Lung (tissue), 12 donors: Measurements from ENCODE around the gene BTBD10. TPM values are rescaled to one million over a fixed set of nuclear protein-coding genes. Genes with fewer than 3 reads are reported as not detected.

ENCODE experiments used
- ATAC-seq: fragments of 200-7000 bp; cut with Tn5 transposase; one replicate; pipeline ENCODE4 v1.9.1; 2020; ENCODE audit warnings: moderate number of reproducible peaks; ENCODE audit not compliant: insufficient read depth, low FRiP score
- DNase-seq, 3 donors: peaks; one replicate each; pipeline ENCODE4 v3.0.0-alpha.2; 2013 to 2017
- H3K27ac ChIP-seq, 2 donors: one replicate each; pipeline ENCODE4 v1.5.1; 2013; ENCODE audit warnings: mild to moderate bottlenecking in 2 of 2, moderate library complexity in 2 of 2, control low read depth in 1 of 2, inconsistent platforms in 1 of 2, low read depth in 1 of 2, low read length in 1 of 2
- H3K27me3 ChIP-seq, 3 donors: one replicate each; pipeline ENCODE4 v1.5.1; 2013; ENCODE audit warnings: low read length in 2 of 3; ENCODE audit not compliant: control insufficient read depth in 3 of 3, insufficient read depth in 3 of 3
- H3K36me3 ChIP-seq, 4 donors: one replicate each; pipeline ENCODE4 v1.5.1; 2013; ENCODE audit warnings: low read length in 4 of 4, mild to moderate bottlenecking in 1 of 4, moderate library complexity in 1 of 4; ENCODE audit not compliant: control insufficient read depth in 4 of 4, insufficient read depth in 4 of 4
- H3K4me1 ChIP-seq, 5 donors: one replicate each; pipeline ENCODE4 v1.5.1; 2013; ENCODE audit warnings: low read length in 5 of 5, mild to moderate bottlenecking in 2 of 5, moderate library complexity in 1 of 5; ENCODE audit not compliant: control insufficient read depth in 5 of 5, insufficient read depth in 5 of 5
- H3K4me3 ChIP-seq: one replicate; pipeline ENCODE4 v1.5.1; 2013; ENCODE audit warnings: mild to moderate bottlenecking, control low read depth, moderate library complexity
- H3K9ac ChIP-seq, 2 donors: one replicate each; pipeline ENCODE4 v1.5.1; 2013; ENCODE audit warnings: low read length in 2 of 2, control low read depth in 1 of 2; ENCODE audit not compliant: insufficient read depth in 1 of 2
- H3K9me3 ChIP-seq, 4 donors: one replicate each; pipeline ENCODE4 v1.5.1; 2013; ENCODE audit warnings: low read length in 3 of 4, mild to moderate bottlenecking in 1 of 4, moderate library complexity in 1 of 4; ENCODE audit not compliant: control insufficient read depth in 4 of 4, insufficient read depth in 3 of 4
- CTCF ChIP-seq: IDR thresholded peaks from 2 replicates; pipeline ENCODE4 v1.5.1; 2012; ENCODE audit warnings: mild to moderate bottlenecking; ENCODE audit errors: control extremely low read depth, extremely low read depth
- WGBS, 2 donors: extraction: QIAGEN DNeasy Blood & Tissue Kit; methylation state at CpG; one replicate each; pipeline ENCODE4 v1.1.7; 2013; 5-methylcytosine and 5-hydroxymethylcytosine counted together
- polyA plus RNA-seq, 2 donors: library from polyadenylated mRNA; stranded (reverse); fragments of 200-250 nt; gene quantifications; one replicate each; pipeline ENCODE4 v1.2.1, GENCODE V29; 2013
- total RNA-seq, 2 donors: library from RNA; depleted of rRNA in 1 of 2; stranded (reverse); fragments of >200 nt in 1 of 2; gene quantifications; one replicate each; pipeline ENCODE4 v1.2.1, GENCODE V29; 2014 to 2021
- donor health status: control.
- donor health status: control.
- donor health status: Bipolar disorder and iron deficiency.
- donor health status: healthy.
- donor health status: DM: yes; HTN: yes; CAD: no.

Gene BTBD10
- total and polyA plus RNA-seq, 4 donors: 9.9 to 51.5 (median 21.2) TPM

GRCh38 chr11:13352711-13353110 is 110.3 kb downstream of the BTBD10 start:
- TF ChIP-seq CTCF: no peak
- Histone ChIP-seq H3K4me3 (no peak overlapping the region), H3K36me3 (peaks cover 0 to 26% (median 1%) of the 10 kb centered on the region in 4 donors), H3K27me3 (no peaks in the 10 kb centered on the region), H3K4me1 (peaks cover 0 to 9% (median 0%) of the 10 kb centered on the region in 5 donors), H3K9ac (no peak overlapping the region), H3K9me3 (no peaks in the 10 kb centered on the region), H3K27ac (no peak overlapping the region)
- DNase-seq (no peak), ATAC-seq (no peak)
- 64 to 82% methylated on average over 6 of the region's 6 CpGs for WGBS, 2 donors

DNA sequence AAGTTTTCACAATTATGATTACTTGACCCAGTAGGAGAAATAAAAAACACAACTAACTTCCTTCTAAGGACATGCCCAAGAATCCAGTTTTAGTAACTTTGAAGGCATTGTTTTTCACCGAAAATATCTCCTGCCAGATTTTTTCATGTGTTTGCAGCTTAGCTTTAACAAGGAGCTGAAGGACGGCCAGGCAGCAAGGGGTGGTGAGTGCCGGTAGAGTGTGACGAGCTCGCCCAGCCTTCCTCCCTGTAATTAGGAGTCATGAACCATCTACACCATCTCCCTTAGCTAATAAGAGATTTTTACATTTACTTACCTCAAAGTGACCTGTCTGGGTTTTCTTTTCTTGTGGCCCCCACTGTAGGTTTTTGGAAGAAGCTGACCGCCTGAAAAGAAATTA is 113.4 kb downstream of the BTBD10 start:
- no peaks in the 10 kb centered on the region for H3K9me3 ChIP-seq
- no peak overlapping the region for H3K27ac ChIP-seq
- H3K27me3 ChIP-seq: no peaks in the 10 kb centered on the region
- H3K36me3 ChIP-seq: peaks cover 0 to 7% (median 1%) of the 10 kb centered on the region in 4 donors
- peaks cover 0 to 12% (median 0%) of the 10 kb centered on the region in 5 donors for H3K4me1 ChIP-seq
- no peak for TF ChIP-seq CTCF
- no peak overlapping the region for H3K9ac ChIP-seq
- WGBS, 2 donors: 94% methylated on average over 6 of the region's 6 CpGs
- no peak overlapping the region for H3K4me3 ChIP-seq
- ATAC-seq (no peak), DNase-seq (no peak)

DNA sequence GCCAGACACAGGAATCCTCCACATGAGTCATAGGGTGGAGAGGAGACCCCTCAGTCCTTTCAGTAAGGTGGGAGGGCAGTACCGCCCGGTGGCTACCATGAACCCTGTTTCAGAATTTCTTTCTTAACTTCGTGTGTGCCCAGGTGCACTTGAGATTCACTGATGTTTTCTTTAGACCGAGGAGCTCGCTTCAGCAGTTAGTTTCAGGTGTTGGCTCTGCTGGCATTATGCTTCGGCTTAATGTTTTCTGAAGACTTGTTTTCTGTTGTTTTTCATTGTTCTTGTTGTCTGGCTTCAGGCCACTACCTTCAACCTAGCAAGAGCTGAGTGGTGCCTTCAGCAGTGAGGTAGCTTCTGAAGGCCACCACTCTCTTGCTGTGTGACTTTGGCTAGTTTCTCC is 114.0 kb downstream of the BTBD10 start:
- 86 to 91% methylated on average over 6 of the region's 6 CpGs for WGBS, 2 donors
- no peak for DNase-seq
- TF ChIP-seq CTCF: no peak
- no peaks in the 10 kb centered on the region for H3K27me3 ChIP-seq
- peaks cover 0 to 5% (median 1%) of the 10 kb centered on the region in 4 donors for H3K36me3 ChIP-seq
- peaks cover 0 to 12% (median 0%) of the 10 kb centered on the region in 5 donors for H3K4me1 ChIP-seq
- no peak overlapping the region for H3K9ac ChIP-seq
- no peaks in the 10 kb centered on the region for H3K9me3 ChIP-seq
- no peak overlapping the region for H3K27ac ChIP-seq
- no peak overlapping the region for H3K4me3 ChIP-seq
- no peak for ATAC-seq

DNA sequence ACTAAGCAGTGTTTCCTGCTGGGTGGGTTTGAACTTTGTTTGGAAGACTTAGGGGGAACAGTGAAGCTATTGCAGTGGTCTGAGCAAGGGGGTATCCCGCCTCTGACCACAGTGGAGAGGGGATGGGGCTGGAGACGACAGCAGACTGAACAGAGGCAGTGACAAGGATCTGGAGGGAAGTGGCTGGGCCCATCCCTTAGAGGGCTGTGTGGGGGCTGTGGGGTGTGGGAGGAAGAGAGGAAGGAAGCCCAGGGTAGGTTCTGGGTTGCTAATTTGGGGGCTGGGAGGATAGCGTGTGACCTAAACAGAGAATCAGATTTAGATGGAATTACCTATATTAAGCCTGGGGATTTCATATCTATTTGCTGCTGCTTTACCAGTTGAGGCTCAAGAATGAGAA is 114.7 kb downstream of the BTBD10 start:
- no peak for TF ChIP-seq CTCF
- Histone ChIP-seq H3K9me3 (no peaks in the 10 kb centered on the region), H3K9ac (no peak overlapping the region), H3K4me3 (no peak overlapping the region), H3K36me3 (peaks cover 0 to 5% (median 1%) of the 10 kb centered on the region in 4 donors), H3K4me1 (peaks cover 0 to 12% (median 0%) of the 10 kb centered on the region in 5 donors), H3K27me3 (no peaks in the 10 kb centered on the region), H3K27ac (no peak overlapping the region)
- ATAC-seq (no peak), DNase-seq (no peak)
- 32 to 53% methylated on average over 3 of the region's 3 CpGs for WGBS, 2 donors
